Dendritic cell treated with granulocyte-macrophage colony-stimulating factor and Interleukin-4, amounts not matched to agents 40 ng/mL and 50 ng/mL, for 4 days (primary cell): Measurements from ENCODE around the gene PLK5.
"Not testable (repeated sequence)": the region's sequence is repeated elsewhere in the genome, so short reads cannot be mapped to it uniquely, and the experiment has no call there.

Experiments
- H3K27ac Mint-ChIP-seq: one replicate; pipeline ENCODE4 v1.8.0; 2022; ENCODE audit warnings: mild to moderate bottlenecking, mixed read lengths
- H3K27me3 Mint-ChIP-seq: one replicate; pipeline ENCODE4 v1.8.0; 2022; ENCODE audit warnings: mild to moderate bottlenecking, mixed read lengths
- H3K36me3 Mint-ChIP-seq: one replicate; pipeline ENCODE4 v1.8.0; 2022; ENCODE audit warnings: low read depth, mixed read lengths
- H3K4me1 Mint-ChIP-seq: one replicate; pipeline ENCODE4 v1.8.0; 2022; ENCODE audit warnings: low read depth, mixed read lengths
- H3K4me3 Mint-ChIP-seq: one replicate; pipeline ENCODE4 v1.8.0; 2022; ENCODE audit warnings: mild to moderate bottlenecking, moderate library complexity, mixed read lengths
- H3K9me3 Mint-ChIP-seq: one replicate; pipeline ENCODE4 v1.8.0; 2022; ENCODE audit warnings: mixed read lengths
- intact Hi-C: fragments of 100-400 bp; cut with micrococcal nuclease; formaldehyde crosslinking; loops from one replicate; pipeline ENCODE4 v1.15.0; 2022

Gene PLK5

GRCh38 chr19:1533510-1534150, 9.8 kb downstream of the PLK5 start:
- H3K36me3 Mint-ChIP-seq = no peaks in the 10 kb centered on the region
- intact Hi-C loops = no loop called here
- peaks cover 27% of the 10 kb centered on the region for H3K27me3 Mint-ChIP-seq

GRCh38 chr19:1534972-1535371, 11.1 kb downstream of the PLK5 start:
- intact Hi-C loops = no loop called here

More at GRCh38 chr19:1533510-1534150, 9.8 kb downstream of the PLK5 start:
- H3K4me3 Mint-ChIP-seq = no peak overlapping the region
- no peak overlapping the region for H3K27ac Mint-ChIP-seq
- no peaks in the 10 kb centered on the region for H3K9me3 Mint-ChIP-seq
- H3K4me1 Mint-ChIP-seq = no peaks in the 10 kb centered on the region

DNA sequence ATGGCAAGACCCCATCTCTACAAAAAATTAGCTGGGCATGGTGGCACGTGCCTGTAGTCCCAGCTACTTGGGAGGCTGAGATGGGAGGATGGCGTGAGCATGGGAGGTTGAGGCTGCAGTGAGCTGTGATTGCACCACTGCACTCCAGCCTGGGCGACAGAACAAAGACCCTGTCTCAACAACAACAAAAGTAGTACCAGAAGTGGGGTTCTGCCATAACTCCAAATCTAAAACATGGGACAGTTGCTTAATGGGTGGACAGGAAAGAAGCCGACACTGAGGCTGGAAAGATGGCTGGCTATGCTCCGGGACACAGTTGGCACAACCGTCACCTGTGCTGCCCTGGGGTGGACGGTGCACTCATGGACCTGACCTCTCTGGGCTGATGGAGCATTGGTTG, 11.8 kb downstream of the PLK5 start:
- H3K9me3 Mint-ChIP-seq, H3K36me3 Mint-ChIP-seq, H3K4me3 Mint-ChIP-seq, H3K27ac Mint-ChIP-seq, intact Hi-C loops, H3K4me1 Mint-ChIP-seq: not testable (repeated sequence)
- H3K27me3 Mint-ChIP-seq = peaks cover 39% of the 10 kb centered on the region

More at GRCh38 chr19:1534972-1535371, 11.1 kb downstream of the PLK5 start:
- Mint-ChIP-seq H3K4me3 (no peak overlapping the region), H3K9me3 (no peaks in the 10 kb centered on the region), H3K27ac (no peak overlapping the region), H3K27me3 (peaks cover 31% of the 10 kb centered on the region), H3K4me1 (no peaks in the 10 kb centered on the region), H3K36me3 (no peaks in the 10 kb centered on the region)

- H3K4me3 Mint-ChIP-seq = no peak overlapping the region
Measured at GRCh38 chr19:1538978-1539377, 15.1 kb downstream of the PLK5 start.

DNA sequence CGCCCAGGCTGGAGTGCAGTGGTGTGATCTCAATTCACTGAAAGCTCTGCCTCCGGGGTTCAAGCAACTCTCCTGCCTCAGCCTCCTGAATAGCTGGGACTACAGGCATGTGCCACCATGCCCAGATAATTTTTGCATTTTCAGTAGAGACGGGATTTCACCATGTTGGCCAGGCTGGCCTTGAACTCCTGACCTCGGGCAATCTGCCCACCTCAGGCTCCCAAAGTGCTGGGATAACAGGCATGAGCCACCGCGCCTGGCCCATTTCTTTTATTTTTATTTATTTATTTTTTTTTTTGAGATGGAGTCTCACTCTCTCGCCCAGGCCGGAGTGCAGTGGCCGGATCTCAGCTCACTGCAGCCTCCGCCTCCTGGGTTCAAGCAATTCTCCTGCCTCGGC, 15.9 kb downstream of the PLK5 start:
- peaks cover 59% of the 10 kb centered on the region for H3K27me3 Mint-ChIP-seq
- H3K4me3 Mint-ChIP-seq, intact Hi-C loops: not testable (repeated sequence)

More at GRCh38 chr19:1538978-1539377, 15.1 kb downstream of the PLK5 start:
- intact Hi-C loops = no loop called here
- no peaks in the 10 kb centered on the region for H3K9me3 Mint-ChIP-seq
- H3K4me1 Mint-ChIP-seq = no peaks in the 10 kb centered on the region
- no peak overlapping the region for H3K27ac Mint-ChIP-seq
- H3K27me3 Mint-ChIP-seq = peaks cover 52% of the 10 kb centered on the region
- H3K36me3 Mint-ChIP-seq = no peaks in the 10 kb centered on the region

GRCh38 chr19:1540365-1540925, 16.6 kb downstream of the PLK5 start:
- Mint-ChIP-seq H3K4me3 (no peak overlapping the region), H3K9me3 (no peaks in the 10 kb centered on the region), H3K27me3 (peaks cover 60% of the 10 kb centered on the region), H3K4me1 (no peaks in the 10 kb centered on the region), H3K36me3 (no peaks in the 10 kb centered on the region), H3K27ac (no peak overlapping the region)
- intact Hi-C loops = no loop called here

More for the DNA sequence above, 15.9 kb downstream of the PLK5 start:
- H3K27ac Mint-ChIP-seq, H3K36me3 Mint-ChIP-seq, H3K4me1 Mint-ChIP-seq, H3K9me3 Mint-ChIP-seq: not testable (repeated sequence)

- Mint-ChIP-seq H3K4me3 (no peak overlapping the region), H3K27me3 (peaks cover 38% of the 10 kb centered on the region), H3K4me1 (no peaks in the 10 kb centered on the region), H3K9me3 (no peaks in the 10 kb centered on the region), H3K27ac (no peak overlapping the region), H3K36me3 (no peaks in the 10 kb centered on the region)
- intact Hi-C loops = loop anchor here (5.0 kb wide), 1 partner anchor 218 kb away; no protein-coding TSS in a partner anchor
Measured at GRCh38 chr19:1549332-1549945, 25.6 kb downstream of the PLK5 start.

DNA sequence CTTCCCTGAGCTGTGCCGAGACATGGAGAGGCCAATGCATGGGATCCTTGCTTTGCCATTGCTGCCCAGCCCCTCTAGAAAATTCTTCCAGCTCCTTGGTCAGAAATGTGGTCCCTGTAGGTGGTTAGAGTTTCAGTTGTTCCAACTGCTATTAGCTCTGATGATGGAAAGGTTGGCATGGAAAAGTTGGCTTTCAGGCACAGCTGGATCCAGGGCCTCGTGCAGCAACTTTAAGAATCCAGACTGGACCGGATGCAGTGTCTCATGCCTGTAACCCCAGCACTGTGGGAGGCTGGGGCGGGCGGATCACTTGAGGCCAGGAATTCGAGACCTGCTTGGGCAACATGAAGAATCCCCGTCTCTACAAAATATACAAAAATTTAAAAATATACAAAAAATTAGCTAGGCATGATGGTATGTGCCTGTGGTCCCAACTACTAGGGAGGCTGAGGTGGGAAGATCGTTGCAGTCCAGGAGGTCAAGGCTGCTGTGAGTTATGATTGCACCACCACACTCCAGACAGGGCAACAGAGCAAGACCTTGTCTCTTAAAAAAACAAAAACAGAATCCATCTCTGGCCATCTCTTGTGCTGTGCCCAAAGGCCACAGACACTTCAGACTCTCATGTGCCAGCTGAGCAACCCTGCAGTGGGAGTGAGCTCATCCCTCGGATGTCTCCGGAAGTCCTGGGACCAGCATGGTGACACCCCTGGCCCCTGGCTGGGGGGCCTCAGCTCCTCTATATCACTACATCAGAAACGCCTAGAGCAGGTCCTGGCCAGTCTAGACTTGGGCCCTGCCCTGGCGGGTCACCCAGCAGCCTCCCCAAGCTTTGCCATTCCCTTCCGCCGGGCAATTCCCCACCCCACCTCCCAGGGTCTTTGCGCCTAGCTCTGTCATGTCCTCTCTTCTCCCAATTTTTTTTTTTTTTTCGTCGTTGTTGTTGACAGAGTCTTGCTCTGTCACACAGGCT, 27.5 kb downstream of the PLK5 start:
- H3K27ac Mint-ChIP-seq = no peak overlapping the region
- H3K4me1 Mint-ChIP-seq = no peaks in the 10 kb centered on the region
- H3K9me3 Mint-ChIP-seq = no peaks in the 10 kb centered on the region
- peaks cover 23% of the 10 kb centered on the region for H3K27me3 Mint-ChIP-seq
- H3K4me3 Mint-ChIP-seq = no peak overlapping the region
- H3K36me3 Mint-ChIP-seq = peaks cover 12% of the 10 kb centered on the region
- intact Hi-C loops = no loop called here

- Mint-ChIP-seq H3K4me3 (no peak overlapping the region), H3K9me3 (no peaks in the 10 kb centered on the region), H3K27ac (no peak overlapping the region), H3K36me3 (peaks cover 18% of the 10 kb centered on the region), H3K4me1 (no peaks in the 10 kb centered on the region), H3K27me3 (peaks cover 13% of the 10 kb centered on the region)
- intact Hi-C loops = no loop called here
Measured at GRCh38 chr19:1553415-1553814, 29.5 kb downstream of the PLK5 start.

DNA sequence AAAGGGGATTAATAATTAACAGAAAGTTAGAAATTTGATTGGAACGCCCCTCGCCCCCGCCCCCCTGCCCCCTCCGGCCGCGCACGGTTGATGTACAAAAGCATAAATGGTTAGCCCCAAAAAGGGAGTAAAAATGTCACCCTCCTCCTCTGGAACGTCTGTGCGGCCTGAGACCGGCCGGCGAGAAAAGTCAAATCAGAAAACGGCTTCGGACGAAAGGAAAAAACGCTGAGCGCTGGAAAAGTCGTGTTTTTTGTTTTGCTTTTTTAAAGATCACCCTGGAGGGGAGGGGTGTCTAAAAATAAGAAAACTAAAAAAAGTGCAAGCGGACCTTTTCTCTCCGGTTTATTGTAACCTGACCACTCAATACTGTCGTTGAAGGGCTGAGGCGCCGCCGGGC, 31.1 kb downstream of the PLK5 start:
- Mint-ChIP-seq H3K9me3 (no peaks in the 10 kb centered on the region), H3K4me1 (no peaks in the 10 kb centered on the region), H3K4me3 (no peak overlapping the region), H3K36me3 (peaks cover 18% of the 10 kb centered on the region), H3K27ac (no peak overlapping the region), H3K27me3 (peaks cover 10% of the 10 kb centered on the region)
- intact Hi-C loops = no loop called here

DNA sequence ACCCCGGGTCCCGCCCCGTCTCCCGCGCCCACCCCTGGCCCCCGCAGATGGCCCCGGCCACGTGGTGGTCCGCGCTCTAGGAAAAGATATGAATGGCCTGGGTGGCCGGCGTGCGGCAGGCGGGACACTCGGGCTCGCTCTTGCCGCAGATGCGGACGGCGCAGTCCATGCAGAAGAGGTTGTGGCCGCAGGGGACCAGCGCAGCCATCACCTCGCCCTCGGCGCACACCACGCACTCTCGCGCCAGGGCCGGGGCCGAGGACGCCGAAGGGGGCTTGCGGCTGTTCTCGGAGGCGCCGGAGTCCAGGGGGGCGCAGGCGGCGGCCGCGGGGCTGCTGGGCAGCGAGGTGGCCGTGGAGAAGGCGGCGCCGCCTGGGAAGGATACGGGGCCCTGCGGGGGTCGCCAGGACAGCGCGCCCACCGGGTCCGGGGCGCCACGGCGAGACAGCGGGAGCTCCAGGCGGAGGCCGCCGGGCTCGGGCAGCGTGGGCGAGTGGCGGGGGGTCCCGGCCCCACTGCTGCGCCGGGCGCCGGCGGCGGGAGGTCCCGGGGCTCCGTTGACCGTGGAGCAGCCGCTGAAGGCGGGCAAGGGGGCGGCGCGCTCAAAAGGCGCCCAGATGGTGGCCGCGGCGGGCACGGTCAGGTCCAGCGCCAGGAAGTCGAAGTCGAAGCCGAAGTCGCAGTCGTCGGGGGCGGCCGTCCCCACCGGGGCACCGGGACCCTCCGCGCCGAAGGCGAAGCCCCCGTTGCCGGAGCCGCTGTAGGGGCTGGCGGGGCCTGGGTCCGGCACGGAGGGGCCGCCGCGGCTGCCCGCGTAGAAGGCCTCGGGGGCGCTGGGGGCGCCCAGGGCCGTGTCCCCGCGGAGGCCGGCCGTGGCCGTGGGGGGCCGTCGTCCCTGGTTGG, 31.9 kb downstream of the PLK5 start:
- intact Hi-C loops = no loop called here
- no peak overlapping the region for H3K4me3 Mint-ChIP-seq
- peaks cover 10% of the 10 kb centered on the region for H3K27me3 Mint-ChIP-seq
- no peaks in the 10 kb centered on the region for H3K9me3 Mint-ChIP-seq
- peaks cover 7% of the 10 kb centered on the region for H3K4me1 Mint-ChIP-seq
- no peak overlapping the region for H3K27ac Mint-ChIP-seq
- H3K36me3 Mint-ChIP-seq = peaks cover 18% of the 10 kb centered on the region

- H3K27me3 Mint-ChIP-seq = peaks cover 14% of the 10 kb centered on the region
- peaks cover 11% of the 10 kb centered on the region for H3K4me1 Mint-ChIP-seq
- intact Hi-C loops = no loop called here
- H3K4me3 Mint-ChIP-seq = no peak overlapping the region
- no peaks in the 10 kb centered on the region for H3K9me3 Mint-ChIP-seq
- peaks cover 18% of the 10 kb centered on the region for H3K36me3 Mint-ChIP-seq
- H3K27ac Mint-ChIP-seq = no peak overlapping the region
Measured at GRCh38 chr19:1556390-1557070, 32.7 kb downstream of the PLK5 start.

DNA sequence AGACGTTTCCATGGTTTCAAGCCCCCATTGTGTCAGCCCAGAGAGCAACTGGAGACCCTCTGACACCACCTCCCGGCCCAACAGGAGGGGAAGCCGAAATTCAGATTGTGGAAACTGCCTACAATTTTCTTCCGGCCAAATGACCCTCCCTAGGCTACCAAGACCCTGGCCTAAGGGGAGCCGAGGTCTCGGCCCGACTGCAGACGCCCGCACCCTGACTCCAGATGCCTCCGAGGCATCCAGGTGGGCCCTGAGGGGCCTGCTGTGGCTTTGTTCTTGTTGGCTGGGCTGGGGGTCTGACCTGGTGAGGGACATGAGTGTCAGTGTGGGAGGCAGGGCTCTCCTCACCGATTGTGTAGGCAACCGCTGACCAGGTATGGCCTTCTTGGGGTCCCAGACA, 34.7 kb downstream of the PLK5 start:
- Mint-ChIP-seq H3K36me3 (peaks cover 18% of the 10 kb centered on the region), H3K27me3 (peaks cover 6% of the 10 kb centered on the region), H3K27ac (no peak overlapping the region), H3K4me1 (peaks cover 11% of the 10 kb centered on the region), H3K4me3 (no peak overlapping the region), H3K9me3 (no peaks in the 10 kb centered on the region)
- intact Hi-C loops = no loop called here
